Measurements from ENCODE around the gene FIZ1.

Gene FIZ1

DNA sequence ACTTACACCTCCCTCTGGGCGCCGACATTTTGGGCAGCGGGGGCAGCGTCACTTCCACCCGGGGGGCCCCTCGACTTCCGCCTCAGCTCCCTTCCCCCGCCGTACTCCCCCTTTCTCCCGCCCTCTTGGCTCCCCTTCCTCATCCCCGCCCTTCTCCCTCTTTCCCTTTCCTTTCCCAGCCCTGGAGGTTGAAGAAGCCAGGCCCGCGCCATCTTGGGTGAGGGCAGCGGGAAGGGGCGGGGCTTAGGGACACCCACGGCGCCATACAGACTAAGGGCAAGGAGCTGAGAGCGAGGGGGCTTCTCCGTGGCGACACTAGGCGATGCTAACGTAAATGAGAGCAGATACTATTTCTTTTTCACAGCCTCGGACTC is at the start of gene FIZ1 (continued):
- TF ChIP-seq ZNF549 (tag by site-specific recombination; IDR thresholded peaks at IDR 0.05) (no peak), ZNF571 (tag by site-specific recombination; IDR thresholded peaks at IDR 0.05) (no peak), ZBTB1 (tag by site-specific recombination; IDR thresholded peaks at IDR 0.05) (no peak), ZNF670 (tag by site-specific recombination; IDR thresholded peaks at IDR 0.05; ENCODE audit: low read depth) (no peak), ZNF10 (tag by site-specific recombination; IDR thresholded peaks at IDR 0.05) (no peak), SP7 (tag by site-specific recombination; IDR thresholded peaks at IDR 0.05) (peak; percentile 60; the same call in 1 of the 2 replicates), ZNF184 (tag by site-specific recombination; IDR thresholded peaks at IDR 0.05) (no peak), ZNF600 (tag by site-specific recombination; IDR thresholded peaks at IDR 0.05) (no peak), ZNF112 (tag by site-specific recombination; IDR thresholded peaks at IDR 0.05) (no peak), ZEB2 (tag by site-specific recombination; IDR thresholded peaks at IDR 0.05) (no peak; the same call in 1 of the 2 replicates), ZNF335 (tag by site-specific recombination; conservative IDR thresholded peaks at IDR 0.05) (peak; percentile 99; the same call in 1 of the 2 replicates), MYNN (tag by site-specific recombination; IDR thresholded peaks at IDR 0.05; ENCODE audit: borderline replicate concordance) (no peak), ZFP37 (tag by site-specific recombination; IDR thresholded peaks at IDR 0.05) (0 out of 2 replicates have a peak, but pooled peaks have one; percentile 68), ZNF626 (tag by site-specific recombination; IDR thresholded peaks at IDR 0.05) (no peak), HOXD13 (CRISPR knock-in tag; IDR thresholded peaks at IDR 0.05; ENCODE audit: borderline replicate concordance) (no peak), GLI2 (tag by site-specific recombination; IDR thresholded peaks at IDR 0.05; ENCODE audit: borderline replicate concordance, low read depth) (no peak), ZBTB48 (tag by site-specific recombination; IDR thresholded peaks at IDR 0.05) (0 out of 2 replicates have a peak, but pooled peaks have one; percentile 54), ZNF324 (tag by site-specific recombination; IDR thresholded peaks at IDR 0.05) (no peak; the same call in 1 of the 2 replicates), PRDM1 (tag by site-specific recombination; IDR thresholded peaks at IDR 0.05) (peak; percentile 95)
- TF ChIP-seq, protein P1, sequence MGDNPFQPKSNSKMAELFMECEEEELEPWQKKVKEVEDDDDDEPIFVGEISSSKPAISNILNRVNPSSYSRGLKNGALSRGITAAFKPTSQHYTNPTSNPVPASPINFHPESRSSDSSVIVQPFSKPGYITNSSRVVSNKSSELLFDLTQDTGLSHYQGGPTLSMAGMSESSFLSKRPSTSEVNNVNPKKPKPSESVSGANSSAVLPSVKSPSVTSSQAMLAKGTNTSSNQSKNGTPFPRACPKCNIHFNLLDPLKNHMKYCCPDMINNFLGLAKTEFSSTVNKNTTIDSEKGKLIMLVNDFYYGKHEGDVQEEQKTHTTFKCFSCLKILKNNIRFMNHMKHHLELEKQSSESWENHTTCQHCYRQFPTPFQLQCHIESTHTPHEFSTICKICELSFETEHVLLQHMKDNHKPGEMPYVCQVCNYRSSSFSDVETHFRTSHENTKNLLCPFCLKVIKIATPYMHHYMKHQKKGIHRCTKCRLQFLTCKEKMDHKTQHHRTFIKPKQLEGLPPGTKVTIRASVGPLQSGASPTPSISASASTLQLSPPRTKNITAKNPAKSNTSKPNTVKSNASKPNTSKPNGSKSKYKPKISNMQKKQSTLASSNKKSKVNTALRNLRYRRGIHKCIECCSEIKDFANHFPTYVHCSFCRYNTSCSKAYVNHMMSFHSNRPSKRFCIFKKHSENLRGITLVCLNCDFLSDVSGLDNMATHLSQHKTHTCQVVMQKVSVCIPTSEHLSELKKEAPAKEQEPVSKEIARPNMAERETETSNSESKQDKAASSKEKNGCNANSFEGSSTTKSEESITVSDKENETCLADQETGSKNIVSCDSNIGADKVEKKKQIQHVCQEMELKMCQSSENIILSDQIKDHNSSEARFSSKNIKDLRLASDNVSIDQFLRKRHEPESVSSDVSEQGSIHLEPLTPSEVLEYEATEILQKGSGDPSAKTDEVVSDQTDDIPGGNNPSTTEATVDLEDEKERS (tag by site-specific recombination; IDR thresholded peaks at IDR 0.05) = no peak
- TF ChIP-seq, protein P2, sequence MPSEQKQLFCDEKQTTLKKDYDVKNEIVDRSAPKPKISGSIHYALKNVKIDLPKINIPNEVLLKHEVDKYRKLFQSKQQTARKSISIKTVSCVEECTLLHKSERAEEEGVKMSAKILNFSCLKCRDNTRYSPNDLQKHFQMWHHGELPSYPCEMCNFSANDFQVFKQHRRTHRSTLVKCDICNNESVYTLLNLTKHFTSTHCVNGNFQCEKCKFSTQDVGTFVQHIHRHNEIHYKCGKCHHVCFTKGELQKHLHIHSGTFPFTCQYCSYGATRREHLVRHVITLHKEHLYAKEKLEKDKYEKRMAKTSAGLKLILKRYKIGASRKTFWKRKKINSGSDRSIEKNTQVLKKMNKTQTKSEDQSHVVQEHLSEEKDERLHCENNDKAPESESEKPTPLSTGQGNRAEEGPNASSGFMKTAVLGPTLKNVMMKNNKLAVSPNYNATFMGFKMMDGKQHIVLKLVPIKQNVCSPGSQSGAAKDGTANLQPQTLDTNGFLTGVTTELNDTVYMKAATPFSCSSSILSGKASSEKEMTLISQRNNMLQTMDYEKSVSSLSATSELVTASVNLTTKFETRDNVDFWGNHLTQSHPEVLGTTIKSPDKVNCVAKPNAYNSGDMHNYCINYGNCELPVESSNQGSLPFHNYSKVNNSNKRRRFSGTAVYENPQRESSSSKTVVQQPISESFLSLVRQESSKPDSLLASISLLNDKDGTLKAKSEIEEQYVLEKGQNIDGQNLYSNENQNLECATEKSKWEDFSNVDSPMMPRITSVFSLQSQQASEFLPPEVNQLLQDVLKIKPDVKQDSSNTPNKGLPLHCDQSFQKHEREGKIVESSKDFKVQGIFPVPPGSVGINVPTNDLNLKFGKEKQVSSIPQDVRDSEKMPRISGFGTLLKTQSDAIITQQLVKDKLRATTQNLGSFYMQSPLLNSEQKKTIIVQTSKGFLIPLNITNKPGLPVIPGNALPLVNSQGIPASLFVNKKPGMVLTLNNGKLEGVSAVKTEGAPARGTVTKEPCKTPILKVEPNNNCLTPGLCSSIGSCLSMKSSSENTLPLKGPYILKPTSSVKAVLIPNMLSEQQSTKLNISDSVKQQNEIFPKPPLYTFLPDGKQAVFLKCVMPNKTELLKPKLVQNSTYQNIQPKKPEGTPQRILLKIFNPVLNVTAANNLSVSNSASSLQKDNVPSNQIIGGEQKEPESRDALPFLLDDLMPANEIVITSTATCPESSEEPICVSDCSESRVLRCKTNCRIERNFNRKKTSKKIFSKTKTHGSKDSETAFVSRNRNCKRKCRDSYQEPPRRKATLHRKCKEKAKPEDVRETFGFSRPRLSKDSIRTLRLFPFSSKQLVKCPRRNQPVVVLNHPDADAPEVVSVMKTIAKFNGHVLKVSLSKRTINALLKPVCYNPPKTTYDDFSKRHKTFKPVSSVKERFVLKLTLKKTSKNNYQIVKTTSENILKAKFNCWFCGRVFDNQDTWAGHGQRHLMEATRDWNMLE (tag by site-specific recombination; conservative IDR thresholded peaks at IDR 0.05; ENCODE audit: low read depth) = peak; percentile 85
- TF ChIP-seq, protein P3, sequence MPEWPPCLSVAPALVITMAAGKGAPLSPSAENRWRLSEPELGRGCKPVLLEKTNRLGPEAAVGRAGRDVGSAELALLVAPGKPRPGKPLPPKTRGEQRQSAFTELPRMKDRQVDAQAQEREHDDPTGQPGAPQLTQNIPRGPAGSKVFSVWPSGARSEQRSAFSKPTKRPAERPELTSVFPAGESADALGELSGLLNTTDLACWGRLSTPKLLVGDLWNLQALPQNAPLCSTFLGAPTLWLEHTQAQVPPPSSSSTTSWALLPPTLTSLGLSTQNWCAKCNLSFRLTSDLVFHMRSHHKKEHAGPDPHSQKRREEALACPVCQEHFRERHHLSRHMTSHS (tag by site-specific recombination; IDR thresholded peaks at IDR 0.05) = no peak
- TF ChIP-seq, protein P4, sequence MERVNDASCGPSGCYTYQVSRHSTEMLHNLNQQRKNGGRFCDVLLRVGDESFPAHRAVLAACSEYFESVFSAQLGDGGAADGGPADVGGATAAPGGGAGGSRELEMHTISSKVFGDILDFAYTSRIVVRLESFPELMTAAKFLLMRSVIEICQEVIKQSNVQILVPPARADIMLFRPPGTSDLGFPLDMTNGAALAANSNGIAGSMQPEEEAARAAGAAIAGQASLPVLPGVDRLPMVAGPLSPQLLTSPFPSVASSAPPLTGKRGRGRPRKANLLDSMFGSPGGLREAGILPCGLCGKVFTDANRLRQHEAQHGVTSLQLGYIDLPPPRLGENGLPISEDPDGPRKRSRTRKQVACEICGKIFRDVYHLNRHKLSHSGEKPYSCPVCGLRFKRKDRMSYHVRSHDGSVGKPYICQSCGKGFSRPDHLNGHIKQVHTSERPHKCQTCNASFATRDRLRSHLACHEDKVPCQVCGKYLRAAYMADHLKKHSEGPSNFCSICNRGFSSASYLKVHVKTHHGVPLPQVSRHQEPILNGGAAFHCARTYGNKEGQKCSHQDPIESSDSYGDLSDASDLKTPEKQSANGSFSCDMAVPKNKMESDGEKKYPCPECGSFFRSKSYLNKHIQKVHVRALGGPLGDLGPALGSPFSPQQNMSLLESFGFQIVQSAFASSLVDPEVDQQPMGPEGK (tag by site-specific recombination; IDR thresholded peaks at IDR 0.05) = peak; percentile 98
- TF ChIP-seq, protein P5, sequence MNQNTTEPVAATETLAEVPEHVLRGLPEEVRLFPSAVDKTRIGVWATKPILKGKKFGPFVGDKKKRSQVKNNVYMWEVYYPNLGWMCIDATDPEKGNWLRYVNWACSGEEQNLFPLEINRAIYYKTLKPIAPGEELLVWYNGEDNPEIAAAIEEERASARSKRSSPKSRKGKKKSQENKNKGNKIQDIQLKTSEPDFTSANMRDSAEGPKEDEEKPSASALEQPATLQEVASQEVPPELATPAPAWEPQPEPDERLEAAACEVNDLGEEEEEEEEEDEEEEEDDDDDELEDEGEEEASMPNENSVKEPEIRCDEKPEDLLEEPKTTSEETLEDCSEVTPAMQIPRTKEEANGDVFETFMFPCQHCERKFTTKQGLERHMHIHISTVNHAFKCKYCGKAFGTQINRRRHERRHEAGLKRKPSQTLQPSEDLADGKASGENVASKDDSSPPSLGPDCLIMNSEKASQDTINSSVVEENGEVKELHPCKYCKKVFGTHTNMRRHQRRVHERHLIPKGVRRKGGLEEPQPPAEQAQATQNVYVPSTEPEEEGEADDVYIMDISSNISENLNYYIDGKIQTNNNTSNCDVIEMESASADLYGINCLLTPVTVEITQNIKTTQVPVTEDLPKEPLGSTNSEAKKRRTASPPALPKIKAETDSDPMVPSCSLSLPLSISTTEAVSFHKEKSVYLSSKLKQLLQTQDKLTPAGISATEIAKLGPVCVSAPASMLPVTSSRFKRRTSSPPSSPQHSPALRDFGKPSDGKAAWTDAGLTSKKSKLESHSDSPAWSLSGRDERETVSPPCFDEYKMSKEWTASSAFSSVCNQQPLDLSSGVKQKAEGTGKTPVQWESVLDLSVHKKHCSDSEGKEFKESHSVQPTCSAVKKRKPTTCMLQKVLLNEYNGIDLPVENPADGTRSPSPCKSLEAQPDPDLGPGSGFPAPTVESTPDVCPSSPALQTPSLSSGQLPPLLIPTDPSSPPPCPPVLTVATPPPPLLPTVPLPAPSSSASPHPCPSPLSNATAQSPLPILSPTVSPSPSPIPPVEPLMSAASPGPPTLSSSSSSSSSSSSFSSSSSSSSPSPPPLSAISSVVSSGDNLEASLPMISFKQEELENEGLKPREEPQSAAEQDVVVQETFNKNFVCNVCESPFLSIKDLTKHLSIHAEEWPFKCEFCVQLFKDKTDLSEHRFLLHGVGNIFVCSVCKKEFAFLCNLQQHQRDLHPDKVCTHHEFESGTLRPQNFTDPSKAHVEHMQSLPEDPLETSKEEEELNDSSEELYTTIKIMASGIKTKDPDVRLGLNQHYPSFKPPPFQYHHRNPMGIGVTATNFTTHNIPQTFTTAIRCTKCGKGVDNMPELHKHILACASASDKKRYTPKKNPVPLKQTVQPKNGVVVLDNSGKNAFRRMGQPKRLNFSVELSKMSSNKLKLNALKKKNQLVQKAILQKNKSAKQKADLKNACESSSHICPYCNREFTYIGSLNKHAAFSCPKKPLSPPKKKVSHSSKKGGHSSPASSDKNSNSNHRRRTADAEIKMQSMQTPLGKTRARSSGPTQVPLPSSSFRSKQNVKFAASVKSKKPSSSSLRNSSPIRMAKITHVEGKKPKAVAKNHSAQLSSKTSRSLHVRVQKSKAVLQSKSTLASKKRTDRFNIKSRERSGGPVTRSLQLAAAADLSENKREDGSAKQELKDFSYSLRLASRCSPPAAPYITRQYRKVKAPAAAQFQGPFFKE (tag by site-specific recombination; IDR thresholded peaks at IDR 0.05; ENCODE audit: borderline replicate concordance) = no peak

All from HEK293 (cell line).